GM19324 (cell line): ENCODE measurements around the gene PLCH2.

Experiments used
- ATAC-seq: cut with Tn5 transposase; IDR thresholded peaks from one replicate; pipeline ENCODE4 v1.9.1; 2021; ENCODE audit warnings: mild to moderate bottlenecking, moderate library complexity; ENCODE audit not compliant: unreplicated experiment, low FRiP score

Gene PLCH2

DNA sequence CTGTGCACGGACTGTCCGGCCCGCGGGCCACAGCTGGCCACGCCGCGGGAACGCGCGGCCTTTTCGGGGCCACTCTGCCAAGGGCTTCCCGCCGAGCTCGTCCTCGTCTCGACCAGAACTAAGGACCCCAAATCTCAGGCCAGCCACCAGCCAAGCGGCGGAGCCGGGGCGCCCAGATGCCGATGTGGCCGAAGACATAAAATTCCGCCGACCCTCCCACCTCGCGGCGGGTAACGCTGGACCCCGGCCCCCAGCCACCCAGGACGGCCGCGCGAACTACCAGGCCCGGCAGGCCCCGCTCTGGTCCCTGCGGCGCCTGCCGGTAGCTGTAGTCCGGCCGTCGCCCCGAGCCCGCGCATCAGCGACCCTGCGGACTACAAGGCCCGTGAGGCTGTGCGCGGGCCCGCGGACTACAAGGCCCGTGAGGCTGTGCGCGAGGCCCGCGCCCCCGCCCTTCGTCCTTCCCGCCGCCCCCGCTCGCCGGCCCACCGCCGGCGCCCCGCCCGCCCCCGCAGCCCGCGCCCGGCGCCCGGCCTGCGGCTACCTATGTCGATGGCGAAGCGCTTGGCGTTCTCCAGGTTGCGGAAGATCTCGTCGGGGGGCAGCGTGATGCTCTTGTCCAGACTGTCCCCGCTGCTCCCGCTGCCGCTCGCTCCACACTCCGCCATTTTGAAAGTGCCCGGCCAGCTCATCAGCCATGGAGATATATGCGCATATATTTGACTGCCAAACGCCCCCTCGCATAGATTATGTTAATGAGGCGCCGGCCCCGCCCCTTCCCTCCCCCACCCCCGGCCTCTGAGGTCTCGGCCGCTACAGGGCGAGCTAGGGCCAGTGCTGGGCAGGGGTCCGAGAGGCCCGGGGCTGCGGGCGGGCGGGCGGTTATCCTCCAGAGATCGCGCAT, 50.1 kb downstream of the PLCH2 start, which contains the start of gene PANK4:
PANK4 (minus strand) TSS at position 677 of the 904 bp plus-strand sequence; CDS start at position 668, 9 bp downstream.
- peak; percentile 88 for ATAC-seq

DNA sequence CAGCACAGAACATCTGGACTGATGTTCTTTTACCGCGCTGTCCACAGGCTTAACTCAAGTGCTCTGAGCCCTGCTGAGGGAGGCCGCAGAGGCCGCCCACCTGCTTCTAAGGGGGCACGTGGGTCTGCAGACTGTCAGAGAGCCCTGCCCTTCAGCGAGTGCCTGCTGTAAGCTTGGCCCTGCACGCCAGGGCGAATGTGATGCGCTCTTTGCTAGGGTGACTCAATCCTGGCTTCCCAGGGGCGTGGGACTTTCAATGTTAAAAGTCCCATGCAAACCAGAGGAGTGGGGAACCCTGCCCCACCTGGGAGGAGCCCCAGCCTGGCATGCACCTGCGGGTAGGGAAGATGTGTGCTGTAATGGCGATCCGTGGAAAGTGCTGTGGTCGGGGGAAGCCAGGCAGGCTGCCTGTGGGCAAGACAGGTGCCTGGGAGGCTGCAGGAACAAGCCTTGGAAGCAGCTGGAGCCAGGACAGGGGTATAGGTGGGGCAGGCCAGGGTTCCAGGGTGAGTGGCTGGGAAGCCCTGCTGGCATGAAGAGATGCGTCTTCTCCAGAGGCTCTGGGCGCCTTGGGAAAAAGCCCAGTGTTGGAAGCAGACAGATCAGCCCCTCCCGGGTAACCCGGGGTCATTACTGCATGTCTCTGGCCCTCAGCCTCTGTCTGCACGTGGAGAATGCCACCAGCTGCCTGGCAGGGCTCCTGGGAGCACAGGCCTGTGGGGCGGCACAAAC, 50.9 kb downstream of the PLCH2 start:
- ATAC-seq, result peak; percentile 14

DNA sequence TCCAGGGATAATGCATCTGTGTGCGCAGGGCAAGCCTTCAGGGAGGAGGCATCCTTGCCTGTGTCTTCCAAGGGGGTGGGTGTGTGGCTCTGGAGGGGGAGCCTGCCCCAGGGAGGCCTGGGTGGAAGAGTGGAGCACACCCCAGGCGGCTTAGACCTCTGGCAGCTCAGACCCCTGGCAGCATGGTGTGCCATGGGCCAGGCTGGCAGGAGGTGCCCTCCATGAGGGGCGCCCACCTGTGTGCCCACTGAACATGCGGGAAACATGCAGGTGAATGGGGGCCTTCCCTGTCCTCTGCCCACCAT, 51.4 kb downstream of the PLCH2 start:
- ATAC-seq, result no peak

DNA sequence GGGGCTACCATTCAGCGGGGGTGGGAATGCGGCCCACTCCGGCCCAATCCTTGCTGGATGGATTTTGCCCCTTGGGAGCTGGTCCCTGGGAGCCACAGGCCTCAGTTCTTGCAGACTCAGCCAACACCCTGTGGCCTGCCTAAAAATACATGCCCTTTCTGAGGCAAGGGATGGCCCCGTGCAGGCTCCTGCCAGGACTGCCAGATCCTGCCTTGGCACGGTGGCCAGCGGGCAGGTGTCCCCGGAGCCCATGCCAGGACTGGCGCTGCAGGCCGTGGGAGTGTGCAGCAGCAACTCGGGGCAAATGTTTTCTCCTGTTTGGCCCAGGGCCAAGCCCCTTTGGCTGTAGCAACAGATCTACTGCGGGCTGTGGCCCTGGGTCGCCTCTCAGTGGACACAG, 51.9 kb downstream of the PLCH2 start:
- ATAC-seq, result no peak

DNA sequence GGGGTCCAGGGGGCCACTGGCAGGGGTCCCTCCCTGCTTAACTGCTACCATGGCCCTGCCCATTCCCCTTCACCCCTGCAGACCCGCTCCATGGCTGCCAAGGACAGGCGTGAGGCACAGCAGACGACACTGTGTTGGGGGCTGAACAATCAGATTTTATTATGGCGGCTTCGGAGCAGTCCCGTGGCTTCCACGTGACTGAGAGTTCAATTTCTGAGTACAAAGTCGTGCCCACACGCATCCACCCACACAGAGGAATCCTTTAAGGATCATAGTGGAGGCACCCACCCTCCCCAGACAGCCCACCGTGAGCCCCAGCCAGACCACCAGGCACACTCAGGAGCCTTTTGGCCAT, 52.5 kb downstream of the PLCH2 start:
- ATAC-seq, result no peak

DNA sequence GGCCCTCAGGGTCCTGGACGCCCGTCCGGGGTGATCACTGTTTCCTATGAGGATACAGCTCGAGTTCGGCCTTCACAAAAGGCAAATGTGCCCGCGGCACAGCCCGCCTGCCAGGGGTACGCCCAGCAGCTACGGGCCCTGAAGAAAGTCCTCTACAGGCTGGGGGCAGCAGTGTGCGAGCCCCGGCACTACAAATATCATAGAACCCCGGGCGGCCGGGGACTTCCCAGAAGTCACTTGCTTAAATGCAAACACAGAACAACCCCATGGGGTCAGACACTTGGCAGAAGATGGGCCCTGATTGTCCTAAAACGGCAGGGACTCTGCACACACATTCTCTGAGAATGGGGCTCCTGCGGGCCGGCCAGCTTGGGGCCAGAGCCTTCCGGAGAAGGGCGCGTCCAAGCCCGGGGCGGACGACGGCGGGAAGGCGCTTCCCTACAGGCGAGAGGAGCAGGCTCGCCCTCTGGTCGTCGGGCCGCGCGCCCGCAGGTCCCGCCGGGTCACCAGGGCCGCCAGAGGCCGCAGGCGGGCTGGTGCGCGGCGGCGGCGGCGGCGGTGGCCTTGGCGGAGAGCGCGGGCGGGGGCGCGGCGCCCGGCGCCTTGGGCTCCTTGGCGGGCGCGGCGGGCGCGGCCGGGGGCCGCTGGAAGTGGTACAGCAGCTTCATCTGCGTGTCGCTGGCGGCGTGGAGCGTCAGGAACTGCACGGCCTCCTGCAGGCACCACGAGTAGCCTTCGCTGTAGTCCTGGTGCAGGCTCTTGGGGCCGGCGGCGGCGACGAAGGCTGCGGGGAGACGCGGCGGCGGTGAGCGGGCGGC, 53.1 kb downstream of the PLCH2 start:
- no peak for ATAC-seq

DNA sequence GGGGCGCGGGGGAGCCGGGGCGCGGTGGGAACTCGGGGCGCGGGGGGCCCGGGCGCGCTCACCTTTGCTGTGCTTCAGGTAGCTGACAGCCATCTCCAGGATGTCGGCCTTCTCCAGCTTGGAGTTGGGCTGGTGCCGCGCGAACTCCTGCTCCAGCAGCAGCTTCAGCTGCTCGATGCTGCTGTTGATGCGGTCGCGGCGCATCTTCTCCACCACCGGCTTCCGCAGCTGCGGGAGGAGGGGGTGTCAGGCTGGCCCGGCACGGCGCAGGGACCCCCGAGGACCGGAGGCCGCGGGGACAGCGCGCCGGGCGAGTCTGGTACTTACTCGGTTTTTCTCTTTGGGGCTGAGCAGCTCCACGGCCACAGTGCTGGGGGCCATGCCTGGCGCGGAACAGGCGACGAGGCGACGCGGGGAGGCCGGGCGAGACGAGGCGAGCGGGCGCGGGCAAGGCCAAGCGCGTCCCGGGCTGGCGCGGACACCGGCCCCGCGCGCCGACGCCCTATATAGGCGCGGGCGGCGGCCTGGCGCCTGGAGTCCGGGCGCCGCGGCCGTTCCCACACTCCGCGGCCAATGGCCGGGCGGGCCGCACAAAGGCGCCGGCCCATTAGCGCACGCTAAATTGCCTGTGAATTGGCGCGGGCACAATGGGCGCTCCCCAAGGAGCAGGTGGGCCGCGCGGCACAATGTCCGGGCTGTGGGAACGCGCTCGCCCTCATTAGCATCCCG, 53.9 kb downstream of the PLCH2 start, which contains the start of gene HES5:
HES5 (minus strand) TSS at position 480 of the 729 bp plus-strand sequence; CDS start at position 381, 99 bp downstream.
- no peak for ATAC-seq

DNA sequence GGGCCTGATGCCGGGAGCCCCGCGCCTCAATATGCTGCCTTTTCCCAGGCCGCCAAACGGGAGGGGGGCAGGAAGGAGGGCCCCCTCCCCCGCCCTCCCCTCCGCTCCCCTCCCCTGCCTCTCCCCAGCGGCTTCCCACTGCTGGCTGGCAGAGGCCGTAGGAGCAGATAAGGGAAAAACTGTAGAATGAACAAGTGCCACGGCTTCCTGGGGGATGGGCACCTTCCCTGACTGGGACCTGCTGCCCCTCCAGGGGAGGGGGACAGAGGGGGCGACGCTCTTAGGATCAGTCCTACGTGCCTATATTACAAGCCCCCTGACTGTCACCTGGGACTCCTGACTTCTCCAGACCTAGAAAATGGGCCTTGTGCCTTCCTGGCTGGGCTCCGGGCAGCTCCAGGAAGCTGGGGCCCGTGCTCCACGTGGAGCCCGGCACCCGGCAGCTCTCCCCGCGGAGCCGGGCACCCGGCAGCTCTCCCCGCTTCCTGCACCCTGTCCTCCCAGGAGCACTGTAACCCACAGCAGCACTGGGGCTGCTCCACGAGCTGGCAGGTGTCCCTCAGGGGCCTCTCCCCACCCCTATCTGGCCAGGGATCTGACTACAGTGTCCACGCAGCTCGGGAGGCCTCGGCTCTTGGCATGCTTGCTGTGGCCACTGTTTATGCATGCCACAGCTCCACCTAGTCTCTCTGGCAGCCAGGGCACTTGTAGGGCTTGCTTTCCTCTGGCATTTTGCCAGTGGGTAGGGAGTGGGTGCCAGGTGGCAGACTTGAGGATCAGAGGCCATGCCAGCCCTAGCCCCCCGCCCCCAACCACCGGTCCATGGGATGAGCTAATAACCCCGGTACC, 54.6 kb downstream of the PLCH2 start:
- ATAC-seq, result no peak

DNA sequence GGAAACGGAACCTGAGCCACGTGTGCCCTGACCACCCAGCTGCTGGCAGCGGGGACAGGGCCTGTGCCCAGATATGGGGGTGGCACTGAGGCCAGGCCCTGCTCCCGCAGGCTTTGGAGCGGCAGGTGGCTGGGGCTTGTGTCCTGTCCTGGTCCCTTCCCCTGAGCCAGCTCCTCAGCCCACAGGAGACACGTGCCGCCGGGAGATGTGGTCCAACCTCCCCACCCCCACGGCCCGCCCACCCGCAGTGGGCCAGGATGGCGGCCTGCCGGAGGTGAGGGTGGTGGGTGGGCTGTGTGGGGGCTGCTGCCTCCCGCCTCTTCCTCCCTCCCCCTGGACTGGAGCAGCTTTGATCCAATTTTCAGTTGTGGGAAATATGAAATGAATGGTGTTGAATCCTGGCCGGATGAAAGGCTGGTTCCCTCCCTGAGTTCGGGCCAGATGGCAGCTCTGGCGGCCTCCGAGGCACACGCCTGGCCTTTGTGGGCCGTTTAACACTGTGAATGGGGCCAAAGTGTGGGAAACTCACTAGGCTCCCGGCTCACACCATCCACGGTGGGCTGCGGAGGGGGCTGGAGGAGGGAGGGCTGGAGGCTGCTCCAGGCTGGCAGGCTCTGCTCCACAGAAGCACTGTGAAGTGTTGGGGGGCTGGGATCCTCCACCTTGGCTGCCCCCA, 56.5 kb downstream of the PLCH2 start:
- ATAC-seq, result no peak

DNA sequence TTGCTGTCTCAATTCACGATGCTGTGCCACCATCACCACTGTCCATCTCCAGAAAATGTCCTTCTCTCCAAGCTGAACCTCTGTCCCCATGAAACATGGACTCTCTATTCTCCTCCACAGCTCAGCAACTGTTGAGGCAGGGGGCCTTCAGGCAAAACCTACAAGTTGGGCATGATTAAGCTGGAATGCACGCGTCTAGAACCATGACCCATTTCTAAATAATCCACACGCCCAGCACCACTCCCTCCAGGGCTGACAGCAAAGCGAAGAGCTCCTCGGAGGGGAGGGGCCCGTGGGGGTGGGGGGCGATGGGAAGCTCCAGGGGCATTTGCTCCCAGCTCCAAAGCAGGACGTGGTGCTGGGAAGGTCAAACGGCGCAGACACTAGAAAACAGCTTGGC, 57.3 kb downstream of the PLCH2 start:
- no peak for ATAC-seq

DNA sequence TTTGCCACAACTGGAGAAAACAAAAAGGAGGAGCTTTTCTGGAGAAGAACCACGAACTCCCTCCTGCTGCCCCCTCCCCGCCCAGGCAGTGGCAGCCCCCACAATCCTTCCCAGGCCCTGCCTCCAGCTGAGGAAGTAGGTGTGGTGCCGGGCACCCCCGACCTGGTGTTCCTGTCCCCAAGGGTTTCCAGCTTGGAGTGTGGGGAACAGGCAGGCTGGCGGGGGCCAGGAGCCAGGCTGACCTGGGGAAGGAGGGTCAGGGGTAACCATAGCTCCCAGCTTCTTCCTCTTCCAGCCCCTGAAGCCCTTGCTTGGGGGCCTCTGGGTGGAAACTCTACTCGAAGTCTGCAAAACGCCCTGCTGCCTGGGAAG, 58.2 kb downstream of the PLCH2 start:
- no peak for ATAC-seq

DNA sequence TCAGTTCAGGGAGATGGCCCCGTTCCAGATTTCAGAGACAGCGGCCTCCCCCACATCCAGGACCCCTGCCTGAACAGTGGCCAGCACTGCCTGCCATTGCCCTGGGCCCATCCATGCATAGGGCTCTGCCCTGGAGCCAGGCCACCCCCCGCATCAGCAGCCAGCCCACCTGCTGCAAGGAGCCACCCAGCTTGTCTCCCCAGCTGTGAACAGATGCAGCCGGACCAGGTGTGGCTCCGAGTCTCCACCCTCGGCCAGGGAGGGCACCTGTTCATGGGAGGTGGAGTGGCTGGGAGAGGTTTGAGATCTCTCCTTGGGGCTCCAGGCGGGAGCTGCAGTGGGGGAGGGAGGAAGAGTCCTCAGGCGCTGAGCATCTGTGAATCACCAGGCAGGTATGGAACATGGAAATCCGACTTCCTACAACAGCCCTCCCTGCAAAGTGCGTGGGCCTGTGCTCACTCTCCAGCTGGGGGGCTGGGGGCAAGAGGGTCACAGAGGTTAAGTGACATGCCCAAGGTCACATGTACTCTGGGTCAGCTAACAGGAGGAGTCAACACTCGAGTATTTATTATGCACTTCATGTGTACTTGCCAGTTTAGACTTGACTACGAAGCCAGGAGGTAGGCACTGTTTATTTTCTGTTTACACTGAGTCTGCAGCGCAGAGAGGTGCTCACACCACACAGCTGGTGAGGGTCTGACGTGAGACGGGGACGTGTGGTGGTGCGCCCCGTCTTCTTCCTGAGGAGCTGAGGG, 58.8 kb downstream of the PLCH2 start:
- ATAC-seq, result no peak

DNA sequence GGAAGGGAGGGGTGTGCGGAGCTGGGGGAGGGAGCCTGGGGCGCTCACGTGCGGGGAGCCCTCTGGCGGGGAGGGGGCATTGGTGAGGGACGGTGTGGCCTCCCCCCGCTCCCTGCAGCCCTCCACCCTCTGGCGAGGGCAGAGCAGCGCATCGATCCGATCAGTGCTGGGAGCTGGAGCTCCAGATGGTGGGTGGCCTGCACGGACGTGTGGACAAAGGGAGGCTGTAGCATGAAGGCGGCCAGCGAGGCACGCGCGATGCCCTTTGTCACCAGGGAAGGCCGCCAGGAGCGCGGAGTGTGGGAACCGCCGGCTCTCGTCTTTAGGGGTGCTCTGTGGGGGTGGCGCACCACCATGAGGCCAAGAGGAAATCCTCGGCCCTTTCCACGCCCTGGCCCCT, 59.4 kb downstream of the PLCH2 start:
- ATAC-seq, result no peak

DNA sequence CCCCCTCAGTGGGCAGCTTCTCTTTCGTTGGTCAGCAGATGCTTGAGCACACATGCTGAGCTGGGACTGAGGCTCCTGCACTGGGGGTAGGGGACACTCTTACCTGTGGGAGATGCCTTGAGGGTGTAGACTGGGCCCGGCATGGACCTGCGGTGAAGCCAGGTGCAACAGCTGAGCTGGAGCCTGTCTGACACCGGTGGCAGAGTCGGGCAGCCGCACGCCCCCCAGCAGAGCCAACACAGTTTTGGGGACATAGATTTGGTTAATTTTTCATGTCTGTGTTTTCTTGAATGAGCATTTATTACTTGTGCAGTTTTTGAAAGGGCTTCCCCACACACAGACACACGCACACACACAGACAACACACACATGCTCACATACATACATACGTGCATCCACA, 59.9 kb downstream of the PLCH2 start:
- ATAC-seq, result no peak

DNA sequence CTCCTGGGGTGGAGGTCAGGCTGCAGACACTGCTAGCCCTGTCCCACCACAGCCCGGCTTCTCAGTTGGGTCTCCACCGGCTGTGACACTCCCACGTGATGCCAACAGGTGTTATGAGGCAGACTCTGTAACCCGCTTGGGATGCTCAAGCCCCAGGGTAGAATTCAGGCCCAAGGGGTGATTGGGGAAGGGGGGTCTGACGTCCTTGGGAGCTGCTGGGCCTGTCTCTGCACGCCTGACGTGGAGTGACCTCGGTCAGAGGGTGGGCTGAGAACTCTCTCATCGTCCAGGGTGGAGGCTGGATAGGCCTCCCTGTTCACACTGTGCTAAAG, 61.7 kb downstream of the PLCH2 start:
- no peak for ATAC-seq

DNA sequence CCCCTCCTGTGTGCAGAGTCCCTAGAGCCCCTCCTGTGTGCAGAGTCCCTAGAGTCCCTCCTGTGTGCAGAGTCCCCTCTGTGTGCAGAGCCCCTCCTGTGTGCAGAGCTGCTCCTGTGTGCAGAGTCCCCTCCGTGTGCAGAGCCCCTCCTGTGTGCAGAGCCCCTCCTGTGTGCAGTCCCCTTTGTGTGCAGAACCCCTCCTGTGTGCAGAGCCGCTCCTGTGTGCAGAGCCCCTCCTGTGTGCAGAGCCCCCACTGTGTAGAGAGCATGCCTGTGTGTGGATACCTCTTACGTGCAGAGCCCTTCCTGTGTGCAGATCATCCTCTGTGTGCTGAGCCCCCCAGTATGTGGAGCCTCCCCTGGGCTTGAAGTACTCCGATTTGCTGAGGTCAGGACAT, 62.3 kb downstream of the PLCH2 start:
- no peak for ATAC-seq

DNA sequence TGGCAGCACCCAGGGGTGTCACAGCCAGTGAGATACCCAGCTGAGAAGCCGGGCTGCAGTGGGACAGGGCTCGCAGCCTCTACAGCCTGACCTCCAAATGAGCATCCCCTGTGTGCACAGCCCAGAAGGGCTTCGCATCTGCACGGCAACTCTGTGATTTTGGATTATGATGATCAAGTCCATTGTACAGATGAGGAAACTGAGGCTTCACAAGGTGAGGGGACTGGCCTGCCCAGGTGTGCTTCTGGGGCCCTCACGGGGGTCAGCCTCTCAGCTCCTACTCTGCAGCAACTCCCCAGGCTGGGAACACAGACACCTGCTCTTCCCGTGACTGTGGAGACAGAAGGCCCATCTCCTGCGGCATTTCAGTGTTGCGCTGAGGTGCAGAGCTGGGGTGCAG, 62.8 kb downstream of the PLCH2 start:
- no peak for ATAC-seq

DNA sequence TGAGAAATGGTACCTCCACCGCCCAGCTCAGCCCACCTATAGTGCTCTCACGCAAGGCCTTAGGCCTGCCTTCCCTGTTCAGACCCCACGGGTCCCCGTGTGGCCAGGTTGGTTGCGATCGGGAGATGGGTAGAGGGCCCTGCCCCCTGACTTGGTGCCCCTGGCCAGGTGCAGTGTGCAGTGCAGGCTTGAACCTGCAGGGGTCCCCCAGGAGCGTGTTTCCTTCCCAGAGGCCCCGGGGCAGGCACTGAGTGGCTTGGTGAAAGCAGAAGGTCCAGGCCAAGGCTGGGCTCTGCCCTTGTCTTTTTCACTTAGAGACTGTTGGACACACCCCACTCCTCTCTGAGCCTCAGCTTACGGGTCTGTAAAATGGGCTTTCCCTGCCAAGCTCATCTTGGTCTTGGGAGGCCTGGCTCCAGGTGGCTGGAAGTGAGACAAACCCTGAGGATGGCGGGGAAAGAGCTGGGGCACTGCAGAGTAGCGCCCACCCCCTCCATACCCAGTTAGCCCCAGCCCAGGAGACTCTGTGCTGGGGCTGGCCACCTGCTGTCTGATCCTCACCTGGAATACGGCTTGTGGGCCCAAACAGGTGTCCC, 63.3 kb downstream of the PLCH2 start:
- no peak for ATAC-seq
